CD4-positive, alpha-beta T cell (primary cell): Measurements from ENCODE around the gene ANKRD45. TPM values are rescaled to one million over a fixed set of nuclear protein-coding genes. Genes with fewer than 3 reads are reported as not detected.

ENCODE experiments used
- ATAC-seq: fragments of 200-7000 bp; cut with Tn5 transposase; one replicate; pipeline ENCODE4 v1.10.0; 2022; ENCODE audit warnings: mild to moderate bottlenecking; ENCODE audit not compliant: poor library complexity
- CTCF ChIA-PET: fragments of 350-600 bp; sonication (Branson Sonifier 250); formaldehyde crosslinking; loops from one replicate; lab custom pipeline; 2021; ENCODE audit warnings: antibody characterized with exemption, inconsistent platforms; lab: Charles Lee
- POLR2A ChIA-PET: fragments of 350-600 bp; sonication (Branson Sonifier 250); formaldehyde crosslinking; loops from one replicate; lab custom pipeline; 2021; ENCODE audit warnings: antibody characterized with exemption, inconsistent platforms; lab: Charles Lee
- DNase-seq, 14 experiments: peaks; one replicate each; pipeline ENCODE4 v3.0.0-alpha.2; 2013 to 2020; ENCODE audit warnings: mixed read lengths in 2 of 14
- H3K27ac ChIP-seq, 2 donors: one replicate each; pipeline versions ENCODE4 v1.5.1 to v1.7.0; 2013; ENCODE audit warnings: low read length in 2 of 2, low read depth in 1 of 2, mild to moderate bottlenecking in 1 of 2
- H3K27me3 ChIP-seq, 2 experiments: 1 replicate in 1 of 2; 2 replicates in 1 of 2; pipeline versions ENCODE4 v1.6.1 to v1.7.0; 2013; ENCODE audit warnings: low read length in 2 of 2, control low read depth in 1 of 2, mild to moderate bottlenecking in 1 of 2, moderate library complexity in 1 of 2; ENCODE audit not compliant: insufficient read depth in 2 of 2, control insufficient read depth in 1 of 2
- H3K36me3 ChIP-seq: one replicate; pipeline ENCODE4 v1.6.1; 2013; ENCODE audit warnings: low read length, control low read depth; ENCODE audit not compliant: insufficient read depth
- H3K4me1 ChIP-seq: one replicate; pipeline ENCODE4 v1.6.1; 2013; ENCODE audit warnings: low read length, control low read depth; ENCODE audit not compliant: insufficient read depth
- H3K4me3 ChIP-seq: one replicate; pipeline ENCODE4 v1.5.1; 2013; ENCODE audit warnings: mild to moderate bottlenecking, low read length, moderate library complexity
- H3K9me3 ChIP-seq, 2 experiments: 1 replicate in 1 of 2; 2 replicates in 1 of 2; pipeline versions ENCODE4 v1.6.1 to v1.7.0; 2013; ENCODE audit warnings: low read length in 2 of 2, mild to moderate bottlenecking in 2 of 2, control low read depth in 1 of 2, moderate library complexity in 1 of 2; ENCODE audit not compliant: control insufficient read depth in 1 of 2, insufficient read depth in 1 of 2
- H3K27ac Mint-ChIP-seq: one replicate; pipeline ENCODE4 v1.8.0; 2020; ENCODE audit warnings: mixed read lengths
- H3K27me3 Mint-ChIP-seq: one replicate; pipeline ENCODE4 v1.8.0; 2021; ENCODE audit warnings: mixed read lengths
- H3K36me3 Mint-ChIP-seq: one replicate; pipeline ENCODE4 v1.8.0; 2021; ENCODE audit warnings: low read depth, mixed read lengths
- H3K4me1 Mint-ChIP-seq: one replicate; pipeline ENCODE4 v1.8.0; 2021; ENCODE audit warnings: low read depth, mixed read lengths
- H3K4me3 Mint-ChIP-seq: one replicate; pipeline ENCODE4 v1.8.0; 2020; ENCODE audit warnings: mild to moderate bottlenecking, mixed read lengths
- H3K9me3 Mint-ChIP-seq: one replicate; pipeline ENCODE4 v1.8.0; 2020; ENCODE audit warnings: mixed read lengths
- CTCF ChIP-seq: fragments of 200-600 bp; IDR thresholded peaks from one replicate; pipeline ENCODE4 v1.8.0; 2022; ENCODE audit warnings: antibody characterized with exemption, mild to moderate bottlenecking
- intact Hi-C, 2 experiments: fragments of 100-400 bp; cut with DNase I in 1 of 2; cut with micrococcal nuclease in 1 of 2; formaldehyde crosslinking; loops; one replicate each; pipeline versions ENCODE4 v1.15.1 to v1.9.0; 2023 to 2025; cut with DNase I, micrococcal nuclease
- total RNA-seq, 174 experiments: library from RNA in 2 of 174; stranded (reverse) in 2 of 174; gene quantifications; one replicate each; pipeline ENCODE4 v1.2.3 and lab custom pipeline; 2021 to 2026

ANKRD45 gene
- total RNA-seq, 2 experiments from 2014 or later = not detected

GRCh38 chr1:173608503-173609216, 61.0 kb downstream of the ANKRD45 start:
- POLR2A ChIA-PET = interaction anchor here (0.6 kb wide), 1 partner anchor 110 kb away, joined by 3 read pairs; no protein-coding TSS in a partner anchor
- intact Hi-C loops = no loop called here
- no peak overlapping the region for H3K4me3 ChIP-seq
- H3K4me1 ChIP-seq = no peaks in the 10 kb centered on the region
- Mint-ChIP-seq H3K4me1 (no peaks in the 10 kb centered on the region), H3K27ac (no peak overlapping the region), H3K9me3 (no peaks in the 10 kb centered on the region), H3K36me3 (no peaks in the 10 kb centered on the region), H3K27me3 (no peaks in the 10 kb centered on the region), H3K4me3 (no peak overlapping the region)
- H3K27ac ChIP-seq = no peak overlapping the region
- peaks cover 0 to 6% of the 10 kb centered on the region in 2 experiments for H3K9me3 ChIP-seq
- TF ChIP-seq CTCF = no peak
- no peaks in the 10 kb centered on the region for H3K27me3 ChIP-seq
- no peaks in the 10 kb centered on the region for H3K36me3 ChIP-seq
- DNase-seq (no peak), ATAC-seq (no peak)
- CTCF ChIA-PET = no interaction called here

- Histone ChIP-seq H3K27me3 (no peaks in the 10 kb centered on the region), H3K27ac (no peak within 1 kb of the TSS), H3K4me3 (no peak within 1 kb of the TSS), H3K36me3 (no peaks in the 10 kb centered on the region), H3K4me1 (no peaks in the 10 kb centered on the region), H3K9me3 (no peaks in the 10 kb centered on the region)
- no peaks in the 10 kb centered on the region for H3K4me1 Mint-ChIP-seq
- H3K27ac Mint-ChIP-seq = no peak within 1 kb of the TSS
- intact Hi-C loops = no loop called here
- peak in 1 of 14 experiments; percentile 2 for DNase-seq
- no peak within 1 kb of the TSS for H3K4me3 Mint-ChIP-seq
- H3K27me3 Mint-ChIP-seq = peaks cover 12% of the 10 kb centered on the region
- ChIA-PET POLR2A (no interaction called here), CTCF (no interaction called here)
- no peak for TF ChIP-seq CTCF
- no peaks in the 10 kb centered on the region for H3K36me3 Mint-ChIP-seq
- no peaks in the 10 kb centered on the region for H3K9me3 Mint-ChIP-seq
- no peak for ATAC-seq
These were observed 66.5 kb downstream of the ANKRD45 start, which contains the start of gene SLC9C2 for GRCh38 chr1:173603056-173603591. TSS of gene SLC9C2 (minus strand) at chr1:173603072. CDS start at chr1:173601776, 1,296 bp downstream.

GRCh38 chr1:173601588-173601987, 68.1 kb downstream of the ANKRD45 start:
- intact Hi-C loops = no loop called here
- peak in 1 of 14 experiments; percentile 14 for DNase-seq
- Histone ChIP-seq H3K27ac (no peak overlapping the region), H3K4me1 (no peaks in the 10 kb centered on the region), H3K36me3 (no peaks in the 10 kb centered on the region), H3K4me3 (no peak overlapping the region), H3K9me3 (no peaks in the 10 kb centered on the region), H3K27me3 (no peaks in the 10 kb centered on the region)
- ATAC-seq = no peak
- ChIA-PET CTCF (no interaction called here), POLR2A (no interaction called here)
- Mint-ChIP-seq H3K27ac (no peak overlapping the region), H3K4me1 (no peaks in the 10 kb centered on the region), H3K4me3 (no peak overlapping the region), H3K36me3 (no peaks in the 10 kb centered on the region), H3K27me3 (peaks cover 12% of the 10 kb centered on the region), H3K9me3 (no peaks in the 10 kb centered on the region)
- no peak for TF ChIP-seq CTCF
